Motor neuron (in vitro differentiated cells): ENCODE results near the gene APBA2. TPM values are rescaled to one million over a fixed set of nuclear protein-coding genes. Genes with fewer than 3 reads are reported as not detected.

Experiments
- ATAC-seq, 8 experiments: fragments of 200-7000 bp; cut with Tn5 transposase; replicated peaks in 6 of 8; 2 replicates each; pipeline ENCODE4 v1.8.0; 2021; ENCODE audit warnings: mild to moderate bottlenecking in 8 of 8, moderate library complexity in 8 of 8
- H3K27ac ChIP-seq, 2 donors: fragments of 250-450 bp; sonication (Bioruptor Pico); 2 replicates each; pipeline ENCODE4 v1.9.0; 2021; ENCODE audit warnings: antibody characterized with exemption in 2 of 2, mild to moderate bottlenecking in 2 of 2, moderate library complexity in 1 of 2
- H3K4me1 ChIP-seq, 2 donors: fragments of 250-450 bp; sonication (Bioruptor Pico); replicated peaks in 1 of 2; 2 replicates each; pipeline ENCODE4 v1.6.1; 2021; ENCODE audit warnings: antibody characterized with exemption in 2 of 2, mild to moderate bottlenecking in 2 of 2, moderate library complexity in 1 of 2
- H3K4me3 ChIP-seq, 5 donors: fragments of 250-450 bp; sonication (Bioruptor Pico); 2 replicates each; pipeline ENCODE4 v1.9.0; 2021; ENCODE audit warnings: antibody characterized with exemption in 5 of 5, mild to moderate bottlenecking in 5 of 5, moderate library complexity in 4 of 5
- WGBS, 10 experiments: fragments of 450-650 bp; shearing (Covaris generic); methylation state at CpG; one replicate each; pipeline ENCODE4 v1.0.0; 2022; 5-methylcytosine and 5-hydroxymethylcytosine counted together
- in situ Hi-C, 9 experiments: fragments of 400-800 bp; cut with MboI; loops; one replicate each; pipeline ENCODE4 v1.15.0; 2021; ENCODE audit warnings: low sequenced_read_pairs in 9 of 9, low pct_unique_long_range_greater_than_20kb in 2 of 9; ENCODE audit not compliant: unreplicated experiment in 9 of 9
- total RNA-seq, 8 experiments: library from RNA; unstranded; fragments of 300-600 nt; gene quantifications; 2 replicates each; pipeline versions ENCODE4 v1.2.3 to v1.2.4, GENCODE V29; 2022

The APBA2 gene
- total RNA-seq, 8 experiments from 2014 or later = 7.8 to 66.8 (median 40.0) TPM

- ATAC-seq = peak in 6 of 8 experiments; percentile 14 to 75 (median 35)
- Histone ChIP-seq H3K27ac (no peak overlapping the region), H3K4me1 (peaks cover 8 to 10% of the 10 kb centered on the region in 2 donors), H3K4me3 (no peak overlapping the region)
- WGBS, 10 experiments = 80 to 100% (median 100%) methylated on average over 1 to 3 of the region's 15 CpGs; no CpG with 5 or more reads in 7 of the 10 experiments
- in situ Hi-C loops = loop anchor here in 4 of 9 experiments (25.0 kb wide), 3 partner anchors 104 to 904 kb away; partner anchors contain the start of gene APBA2 (in 4 of the 4)
These were observed 205.1 kb downstream of the APBA2 start for GRCh38 chr15:29090617-29091466.

DNA sequence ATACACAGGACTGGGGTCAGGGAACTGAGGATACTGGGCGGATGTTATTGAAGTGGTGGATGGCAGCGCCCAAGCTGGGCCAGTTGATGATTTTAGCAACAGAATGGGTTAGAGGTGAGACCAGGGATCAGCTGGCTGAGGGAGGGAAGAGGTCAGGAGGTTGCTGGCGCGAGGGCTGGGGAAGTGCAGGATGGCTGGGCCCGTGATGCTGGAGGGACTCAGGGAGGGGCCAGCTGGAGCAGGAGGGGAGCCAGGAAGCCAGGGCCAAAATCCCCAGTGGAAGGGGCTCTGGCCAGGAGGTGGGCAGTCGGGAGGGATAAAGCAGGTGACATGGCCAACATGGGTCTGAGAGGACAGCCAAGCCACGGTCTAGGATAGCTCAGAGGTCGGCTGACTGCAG is 205.9 kb downstream of the APBA2 start:
- in situ Hi-C loops = loop anchor here in 4 of 9 experiments (25.0 kb wide), 3 partner anchors 104 to 904 kb away; partner anchors contain the start of gene APBA2 (in 4 of the 4)
- WGBS, 10 experiments = 67 to 100% (median 83%) methylated on average over 1 to 6 of the region's 8 CpGs; no CpG with 5 or more reads in 4 of the 10 experiments
- Histone ChIP-seq H3K27ac (no peak overlapping the region), H3K4me3 (no peak overlapping the region), H3K4me1 (peaks cover 8 to 10% of the 10 kb centered on the region in 2 donors)
- no peak for ATAC-seq

GRCh38 chr15:29092376-29093064 is 206.7 kb downstream of the APBA2 start:
- H3K27ac ChIP-seq = no peak overlapping the region
- H3K4me1 ChIP-seq = peaks cover 8 to 10% of the 10 kb centered on the region in 2 donors
- ATAC-seq = no peak
- in situ Hi-C loops = loop anchor here in 4 of 9 experiments (25.0 kb wide), 3 partner anchors 105 to 905 kb away; partner anchors contain the start of gene APBA2 (in 4 of the 4)
- H3K4me3 ChIP-seq = no peak overlapping the region
- 70 to 100% (median 93%) methylated on average over 2 to 7 of the region's 14 CpGs; no CpG with 5 or more reads in 3 of the 10 experiments for WGBS, 10 experiments

GRCh38 chr15:29093065-29093435 is 207.3 kb downstream of the APBA2 start:
- ATAC-seq = no peak
- in situ Hi-C loops = loop anchor here in 4 of 9 experiments (25.0 kb wide), 3 partner anchors 106 to 906 kb away; partner anchors contain the start of gene APBA2 (in 4 of the 4)
- WGBS, 10 experiments = 67 to 100% (median 94%) methylated on average over 2 to 12 of the region's 17 CpGs; no CpG with 5 or more reads in 4 of the 10 experiments
- Histone ChIP-seq H3K4me3 (no peak overlapping the region), H3K4me1 (peaks cover 8 to 10% of the 10 kb centered on the region in 2 donors), H3K27ac (no peak overlapping the region)

- in situ Hi-C loops = loop anchor here in 4 of 9 experiments (25.0 kb wide), 3 partner anchors 107 to 907 kb away; partner anchors contain the start of gene APBA2 (in 4 of the 4)
- Histone ChIP-seq H3K27ac (no peak overlapping the region), H3K4me3 (no peak overlapping the region), H3K4me1 (peaks cover 8 to 10% of the 10 kb centered on the region in 2 donors)
- no peak for ATAC-seq
- 86 to 100% (median 94%) methylated on average over 1 to 3 of the region's 12 CpGs; no CpG with 5 or more reads in 5 of the 10 experiments for WGBS, 10 experiments
These were observed 208.0 kb downstream of the APBA2 start for GRCh38 chr15:29093696-29094343.

GRCh38 chr15:29094711-29095110 is 208.9 kb downstream of the APBA2 start:
- no peak overlapping the region for H3K4me3 ChIP-seq
- no peak for ATAC-seq
- H3K27ac ChIP-seq = no peak overlapping the region
- peaks cover 2% of the 10 kb centered on the region in 2 donors for H3K4me1 ChIP-seq
- WGBS, 10 experiments = 78 to 100% (median 88%) methylated on average over 1 to 2 of the region's 2 CpGs; no CpG with 5 or more reads in 7 of the 10 experiments
- in situ Hi-C loops = loop anchor here in 4 of 9 experiments (25.0 kb wide), 3 partner anchors 107 to 907 kb away; partner anchors contain the start of gene APBA2 (in 4 of the 4)

- peaks cover 0 to 10% of the 10 kb centered on the region in 2 donors for H3K4me1 ChIP-seq
- H3K4me3 ChIP-seq = no peak overlapping the region
- 58 to 100% (median 94%) methylated on average over 1 to 4 of the region's 9 CpGs; no CpG with 5 or more reads in 3 of the 10 experiments for WGBS, 10 experiments
- no peak for ATAC-seq
- H3K27ac ChIP-seq = no peak overlapping the region
- in situ Hi-C loops = loop anchor here in 4 of 9 experiments (25.0 kb wide), 3 partner anchors 108 to 908 kb away; partner anchors contain the start of gene APBA2 (in 4 of the 4)
These were observed 210.0 kb downstream of the APBA2 start for GRCh38 chr15:29095746-29096145.

- 37 to 93% (median 90%) methylated on average over 5 to 13 of the region's 14 CpGs; no CpG with 5 or more reads in 2 of the 10 experiments for WGBS, 10 experiments
- Histone ChIP-seq H3K27ac (no peak overlapping the region), H3K4me1 (peaks cover 0 to 14% of the 10 kb centered on the region in 2 donors), H3K4me3 (no peak overlapping the region)
- no peak for ATAC-seq
- in situ Hi-C loops = loop anchor here in 4 of 9 experiments (25.0 kb wide), 3 partner anchors 110 to 910 kb away; partner anchors contain the start of gene APBA2 (in 4 of the 4)
These were observed 211.4 kb downstream of the APBA2 start for GRCh38 chr15:29097168-29097567.

DNA sequence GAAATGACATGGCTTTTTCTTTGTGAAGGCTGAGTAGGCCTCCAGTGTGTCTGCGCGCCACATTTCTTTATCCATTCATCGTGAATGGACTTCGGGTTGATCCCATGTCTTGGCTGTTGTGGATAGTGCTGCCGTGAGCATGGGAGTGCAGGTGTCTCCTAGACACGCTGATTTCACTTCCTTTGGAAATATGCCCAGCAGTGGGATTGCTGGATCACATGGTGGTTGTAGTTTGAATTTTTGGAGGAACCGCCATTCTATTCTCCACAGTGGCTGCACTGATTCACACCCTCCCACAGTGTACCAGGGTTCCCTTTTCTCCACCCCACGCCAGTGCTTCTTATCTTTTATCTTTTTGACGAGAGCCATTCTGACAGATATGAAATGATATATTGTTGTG is 212.2 kb downstream of the APBA2 start:
- H3K4me3 ChIP-seq = no peak overlapping the region
- H3K4me1 ChIP-seq = peaks cover 0 to 14% of the 10 kb centered on the region in 2 donors
- in situ Hi-C loops = loop anchor here in 4 of 9 experiments (25.0 kb wide), 3 partner anchors 111 to 911 kb away; partner anchors contain the start of gene APBA2 (in 4 of the 4)
- no peak for ATAC-seq
- H3K27ac ChIP-seq = no peak overlapping the region
- WGBS, 10 experiments = 20 to 100% (median 92%) methylated on average over 1 to 5 of the region's 9 CpGs; no CpG with 5 or more reads in 1 of the 10 experiments

DNA sequence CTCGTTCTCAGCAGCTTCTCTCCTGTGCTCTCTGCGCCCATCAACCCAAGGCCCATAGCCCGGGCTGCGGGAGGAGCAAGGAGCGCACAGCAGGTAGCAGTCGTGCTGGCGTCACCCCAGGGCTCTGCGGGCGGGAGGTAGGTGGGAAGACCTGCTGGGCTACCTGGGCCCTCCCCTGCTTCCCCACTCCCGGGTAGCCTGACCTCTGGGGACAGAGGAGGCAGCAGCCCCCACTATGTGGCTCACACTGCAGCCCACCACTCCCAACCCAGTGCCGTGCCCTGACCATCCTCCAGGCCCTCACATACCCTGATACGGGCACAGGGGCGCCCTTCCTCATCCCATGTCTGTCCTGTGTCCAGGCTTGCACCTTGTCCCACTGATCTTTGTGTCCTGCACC is 212.9 kb downstream of the APBA2 start:
- in situ Hi-C loops = loop anchor here in 4 of 9 experiments (25.0 kb wide), 3 partner anchors 111 to 911 kb away; partner anchors contain the start of gene APBA2 (in 4 of the 4)

DNA sequence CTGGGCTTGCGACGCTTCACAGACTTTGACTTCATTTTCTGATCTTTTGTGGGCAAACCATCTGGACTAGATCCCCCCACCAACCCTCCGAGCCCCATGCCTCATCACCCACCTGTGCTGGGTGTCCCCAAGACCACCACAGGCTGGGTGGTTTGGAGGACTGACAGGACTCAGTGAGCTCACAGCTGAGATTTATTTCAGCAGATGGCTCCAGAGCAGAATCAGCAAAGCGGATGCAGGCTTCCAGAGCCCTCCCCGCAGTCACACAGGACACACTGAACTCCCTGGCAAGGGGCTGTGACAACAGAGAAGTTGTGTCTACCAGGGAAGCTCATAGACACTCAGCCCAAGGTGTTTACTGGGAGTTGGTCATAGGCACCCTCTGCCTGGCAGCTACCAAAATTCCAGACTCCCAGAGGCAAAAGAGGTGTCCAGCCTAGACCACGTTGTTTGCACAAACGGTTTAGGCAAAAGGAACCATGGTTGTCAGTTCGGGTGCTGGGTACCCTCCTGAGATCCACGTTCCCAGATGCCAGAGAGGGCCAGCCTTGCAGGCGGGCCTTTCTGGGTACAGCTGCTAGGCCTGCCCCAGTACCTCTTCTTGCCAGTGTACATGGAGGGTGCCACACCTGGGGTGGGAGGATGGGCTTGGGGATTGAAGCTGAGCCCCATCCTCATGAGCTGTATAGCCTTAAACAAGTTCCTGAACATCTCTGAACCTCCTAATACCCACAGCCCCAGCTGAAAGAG is 213.5 kb downstream of the APBA2 start:
- ATAC-seq = no peak
- Histone ChIP-seq H3K4me3 (no peak overlapping the region), H3K4me1 (peaks cover 0 to 14% of the 10 kb centered on the region in 2 donors), H3K27ac (no peak overlapping the region)
- in situ Hi-C loops = loop anchor here in 4 of 9 experiments (25.0 kb wide), 3 partner anchors 112 to 912 kb away; partner anchors contain the start of gene APBA2 (in 4 of the 4)
- 86 to 100% (median 89%) methylated on average over 2 to 7 of the region's 10 CpGs; no CpG with 5 or more reads in 5 of the 10 experiments for WGBS, 10 experiments

More for the DNA sequence above, 212.9 kb downstream of the APBA2 start:
- Histone ChIP-seq H3K27ac (no peak overlapping the region), H3K4me3 (no peak overlapping the region), H3K4me1 (peaks cover 0 to 14% of the 10 kb centered on the region in 2 donors)
- WGBS, 10 experiments = 20 to 100% (median 83%) methylated on average over 1 to 10 of the region's 13 CpGs; no CpG with 5 or more reads in 4 of the 10 experiments
- no peak for ATAC-seq
